Tibial nerve (tissue), 4 donors: Measurements from ENCODE around the gene KLC1.

Experiments used
- CTCF ChIP-seq, 5 experiments: fragments of 200-600 bp in 3 of 5; fragments of 450-650 bp in 2 of 5; sonication (generic) in 3 of 5; IDR thresholded peaks; one replicate each; pipeline ENCODE4 v1.5.1; 2016 to 2019; ENCODE audit warnings: antibody characterized with exemption in 5 of 5, mild to moderate bottlenecking in 3 of 5, moderate library complexity in 2 of 5
- EP300 ChIP-seq, 2 donors: sonication (generic); formaldehyde crosslinking; IDR thresholded peaks; one replicate each; pipeline ENCODE4 v1.6.1; 2017; ENCODE audit warnings: antibody characterized with exemption in 2 of 2, mild to moderate bottlenecking in 1 of 2
- POLR2A ChIP-seq, 2 donors: fragments of 450-650 bp; IDR thresholded peaks; one replicate each; pipeline ENCODE4 v1.6.1; 2017; ENCODE audit warnings: antibody characterized with exemption in 2 of 2, mild to moderate bottlenecking in 2 of 2, moderate library complexity in 2 of 2

GRCh38 chr14:103656031-103656755, 27.2 kb downstream of the KLC1 start:
- TF ChIP-seq CTCF (IDR thresholded peaks at IDR 0.05) (no peak), POLR2A (IDR thresholded peaks at IDR 0.05) (no peak), EP300 (IDR thresholded peaks at IDR 0.05) (no peak)
